Uterus (tissue), 4 donors: ENCODE results near the gene A4GALT. TPM values are rescaled to one million over a fixed set of nuclear protein-coding genes. Genes with fewer than 3 reads are reported as not detected.
"Not testable (repeated sequence)": the region's sequence is repeated elsewhere in the genome, so short reads cannot be mapped to it uniquely, and the experiment has no call there.

Source experiments
- DNase-seq, 2 donors: peaks; one replicate each; pipeline ENCODE4 v3.0.0-alpha.2; 2019 to 2020
- H3K27ac ChIP-seq, 2 donors: fragments of 200-600 bp; sonication (generic); 1 replicate in 1 of 2; 2 replicates in 1 of 2; pipeline ENCODE4 v1.5.1; 2016 to 2018
- H3K27me3 ChIP-seq, 2 donors: fragments of 200-600 bp; sonication (generic); one replicate each; pipeline ENCODE4 v1.5.1; 2018 to 2019; ENCODE audit warnings: control low read depth in 1 of 2
- H3K36me3 ChIP-seq, 2 donors: fragments of 200-600 bp; sonication (generic); one replicate each; pipeline ENCODE4 v1.5.1; 2019; ENCODE audit warnings: control low read depth in 1 of 2
- H3K4me1 ChIP-seq, 2 donors: fragments of 200-600 bp; sonication (generic); one replicate each; pipeline ENCODE4 v1.5.1; 2018 to 2019; ENCODE audit warnings: control low read depth in 1 of 2
- H3K4me3 ChIP-seq, 2 donors: fragments of 200-600 bp; sonication (generic); 1 replicate in 1 of 2; 2 replicates in 1 of 2; pipeline ENCODE4 v1.5.1; 2018 to 2019; ENCODE audit warnings: mild to moderate bottlenecking in 1 of 2
- H3K9me3 ChIP-seq, 2 donors: fragments of 200-600 bp; sonication (generic); one replicate each; pipeline ENCODE4 v1.5.1; 2019; ENCODE audit warnings: control low read depth in 1 of 2
- CTCF ChIP-seq, 4 experiments: fragments of 200-600 bp in 2 of 4; fragments of 450-650 bp in 2 of 4; sonication (generic) in 2 of 4; IDR thresholded peaks; one replicate each; pipeline ENCODE4 v1.5.1; 2016 to 2019; ENCODE audit warnings: antibody characterized with exemption in 4 of 4, mild to moderate bottlenecking in 2 of 4, moderate library complexity in 1 of 4
- POLR2A ChIP-seq, 2 donors: fragments of 450-650 bp; IDR thresholded peaks; one replicate each; pipeline ENCODE4 v1.6.1; 2016; ENCODE audit warnings: antibody characterized with exemption in 2 of 2, mild to moderate bottlenecking in 1 of 2, moderate library complexity in 1 of 2
- intact Hi-C: fragments of 100-400 bp; cut with DNase I; formaldehyde crosslinking; loops from one replicate; pipeline ENCODE4 v1.15.1; 2023; ENCODE audit warnings: low total_unique reads
- total RNA-seq, 4 donors: library from RNA; depleted of rRNA in 3 of 4; stranded (reverse); fragments of >200 nt in 3 of 4; gene quantifications; one replicate each; pipeline versions ENCODE4 v1.1.0 to v1.2.4, GENCODE V29; 2014 to 2023
- donor health status: DM: yes; HTN: yes; CAD: no.

A4GALT gene
- total RNA-seq, 4 donors from 2014 or later = 4.4 to 100.0 (median 19.6) TPM

GRCh38 chr22:42682113-42682851 is 38.4 kb downstream of the A4GALT start:
- H3K4me1 ChIP-seq = peaks cover 15 to 31% of the 10 kb centered on the region in 2 donors
- intact Hi-C loops = no loop called here

GRCh38 chr22:42680648-42681047 is 40.0 kb downstream of the A4GALT start:
- DNase-seq = peak; percentile 60 to 67
- Histone ChIP-seq H3K4me1 (peaks cover 19 to 27% of the 10 kb centered on the region in 2 donors), H3K9me3 (no peaks in the 10 kb centered on the region), H3K27ac (peak overlapping the region in 1 of 2 donors; percentile 43), H3K4me3 (no peak overlapping the region), H3K36me3 (no peaks in the 10 kb centered on the region), H3K27me3 (no peaks in the 10 kb centered on the region)
- intact Hi-C loops = no loop called here
- TF ChIP-seq POLR2A (IDR thresholded peaks at IDR 0.05) = no peak
- no peak for TF ChIP-seq CTCF (IDR thresholded peaks at IDR 0.05)

More at GRCh38 chr22:42682113-42682851, 38.4 kb downstream of the A4GALT start:
- Histone ChIP-seq H3K36me3 (no peaks in the 10 kb centered on the region), H3K27me3 (no peaks in the 10 kb centered on the region), H3K4me3 (no peak overlapping the region), H3K27ac (peak overlapping the region; percentile 95 to 98), H3K9me3 (no peaks in the 10 kb centered on the region)
- TF ChIP-seq CTCF (IDR thresholded peaks at IDR 0.05) (no peak), POLR2A (IDR thresholded peaks at IDR 0.05) (no peak)
- no peak for DNase-seq

- TF ChIP-seq CTCF (IDR thresholded peaks at IDR 0.05) (no peak), POLR2A (IDR thresholded peaks at IDR 0.05) (no peak)
- Histone ChIP-seq H3K27me3 (no peaks in the 10 kb centered on the region), H3K4me1 (peaks cover 17 to 28% of the 10 kb centered on the region in 2 donors), H3K9me3 (no peaks in the 10 kb centered on the region), H3K36me3 (no peaks in the 10 kb centered on the region), H3K4me3 (no peak overlapping the region), H3K27ac (peak overlapping the region in 1 of 2 donors; percentile 43)
- intact Hi-C loops = no loop called here
- no peak for DNase-seq
Observed at GRCh38 chr22:42679691-42680090, 41.0 kb downstream of the A4GALT start.

GRCh38 chr22:42678894-42679293 is 41.8 kb downstream of the A4GALT start:
- DNase-seq = no peak
- no peaks in the 10 kb centered on the region for H3K27me3 ChIP-seq
- no peak for TF ChIP-seq CTCF (IDR thresholded peaks at IDR 0.05)
- TF ChIP-seq POLR2A (IDR thresholded peaks at IDR 0.05) = no peak
- intact Hi-C loops = no loop called here
- peak overlapping the region in 1 of 2 donors; percentile 98 for H3K27ac ChIP-seq
- no peak overlapping the region for H3K4me3 ChIP-seq
- H3K4me1 ChIP-seq = peaks cover 13 to 24% of the 10 kb centered on the region in 2 donors
- H3K36me3 ChIP-seq = no peaks in the 10 kb centered on the region
- H3K9me3 ChIP-seq = no peaks in the 10 kb centered on the region

- H3K4me3 ChIP-seq, DNase-seq, H3K36me3 ChIP-seq, intact Hi-C loops, H3K9me3 ChIP-seq, H3K27me3 ChIP-seq: not testable (repeated sequence)
- Histone ChIP-seq H3K27ac (peak overlapping the region; percentile 94 to 98), H3K4me1 (peaks cover 9 to 20% of the 10 kb centered on the region in 2 donors)
Observed at GRCh38 chr22:42677936-42678335, 42.7 kb downstream of the A4GALT start.
